HG03432 (cell line): Measurements from ENCODE around the gene SUFU.
"Not testable (repeated sequence)": the region's sequence is repeated elsewhere in the genome, so short reads cannot be mapped to it uniquely, and the experiment has no call there.

ENCODE experiments used
- ATAC-seq: cut with Tn5 transposase; IDR thresholded peaks from one replicate; pipeline ENCODE4 v1.9.1; 2021; ENCODE audit warnings: mild to moderate bottlenecking, moderate library complexity; ENCODE audit not compliant: unreplicated experiment

Gene SUFU

GRCh38 chr10:102665904-102666509 lies 162.2 kb downstream of the SUFU start:
- ATAC-seq = no peak

GRCh38 chr10:102667411-102667810 lies 163.6 kb downstream of the SUFU start:
- not testable (repeated sequence) for ATAC-seq

- ATAC-seq = no peak
Measured at GRCh38 chr10:102668326-102669107, 164.7 kb downstream of the SUFU start.

- ATAC-seq = no peak
Measured at GRCh38 chr10:102669206-102670064, 165.7 kb downstream of the SUFU start.

- ATAC-seq = no peak
Measured at GRCh38 chr10:102670065-102670670, 166.4 kb downstream of the SUFU start.

GRCh38 chr10:102670871-102671434 lies 167.2 kb downstream of the SUFU start:
- no peak for ATAC-seq

DNA sequence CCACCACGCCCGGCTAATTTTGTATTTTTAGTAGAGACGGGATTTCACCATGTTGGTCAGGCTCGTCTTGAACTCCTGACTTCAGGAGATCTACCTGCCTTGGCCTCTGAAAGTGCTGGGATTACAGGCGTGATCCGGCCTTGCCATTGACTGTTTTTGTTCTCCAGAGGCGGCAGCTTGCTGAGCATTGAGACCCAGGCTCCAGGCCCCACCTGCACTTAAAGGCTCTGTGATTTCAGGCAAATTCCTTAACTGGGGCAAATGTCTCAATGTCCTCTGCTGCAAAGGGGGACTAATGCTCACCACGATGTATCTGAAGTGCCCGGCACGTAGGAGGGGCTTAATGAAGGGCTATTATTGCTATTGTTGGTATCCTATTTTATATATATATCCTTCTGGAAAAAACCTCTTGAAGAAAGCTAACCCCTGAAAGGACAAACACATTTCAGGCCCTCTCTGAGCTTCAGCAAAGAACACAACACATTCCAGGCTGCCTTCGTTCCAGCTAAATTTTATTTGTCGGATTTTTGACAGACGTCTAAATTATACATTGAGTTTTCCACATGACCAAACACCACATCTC lies 169.6 kb downstream of the SUFU start:
- ATAC-seq = no peak

- peak; percentile 56 for ATAC-seq
Measured at GRCh38 chr10:102673819-102674511, 170.2 kb downstream of the SUFU start.

- ATAC-seq = no peak
Measured at GRCh38 chr10:102674566-102674965, 170.8 kb downstream of the SUFU start.

- ATAC-seq = no peak
Measured at GRCh38 chr10:102675011-102675665, 171.4 kb downstream of the SUFU start.

GRCh38 chr10:102675666-102676533 lies 172.1 kb downstream of the SUFU start:
- no peak for ATAC-seq

GRCh38 chr10:102676534-102677315 lies 173.0 kb downstream of the SUFU start:
- no peak for ATAC-seq

- no peak for ATAC-seq
Measured at GRCh38 chr10:102677331-102678067, 173.7 kb downstream of the SUFU start.

- ATAC-seq = no peak
Measured at GRCh38 chr10:102678068-102678400, 174.3 kb downstream of the SUFU start.

- no peak for ATAC-seq
Measured at GRCh38 chr10:102678842-102679289, 175.1 kb downstream of the SUFU start.

- ATAC-seq = no peak
Measured at GRCh38 chr10:102679596-102679995, 175.8 kb downstream of the SUFU start.

GRCh38 chr10:102681696-102682095 lies 177.9 kb downstream of the SUFU start:
- ATAC-seq = no peak
